ENCODE data around the gene RAB23. TPM values are rescaled to one million over a fixed set of nuclear protein-coding genes. Genes with fewer than 3 reads are reported as not detected.

The RAB23 gene
- total RNA-seq, 4 donors from 2014 or later = 21.7 to 28.5 (median 25.1) TPM

- peak overlapping the region; percentile 59 to 89 (median 67) for H3K4me3 ChIP-seq
- intact Hi-C loops (cut with DNase I; ENCODE audit: low total_unique reads) = loop anchor here (5.0 kb wide), 1 partner anchor 143 kb away; the partner anchor contains the start of gene PRIM2
- H3K36me3 ChIP-seq = peaks cover 0 to under 1% (median 0%) of the 10 kb centered on the region in 4 donors
- peaks cover 0 to 38% (median 3%) of the 10 kb centered on the region in 4 donors for H3K4me1 ChIP-seq
- TF ChIP-seq POLR2AphosphoS5 (IDR thresholded peaks at IDR 0.05) (peak; percentile 56 to 77 (median 61)), CTCF (IDR thresholded peaks at IDR 0.05) (no peak), POLR2A (IDR thresholded peaks at IDR 0.05) (peak; percentile 27), EP300 (IDR thresholded peaks at IDR 0.05; ENCODE audit: low read depth) (no peak)
- no peak for DNase-seq
- H3K9me3 ChIP-seq = no peaks in the 10 kb centered on the region
- in situ Hi-C loops (cut with MboI; ENCODE audit: low pct_ligation_motif_present in 1 of 4, low pct_unique_long_range_greater_than_20kb in 1 of 4, low sequenced_read_pairs in 3 of 4) = no loop called here
- peak overlapping the region; percentile 90 to 94 (median 93) for H3K27ac ChIP-seq
- H3K27me3 ChIP-seq = no peaks in the 10 kb centered on the region
- WGBS, 2 donors (ENCODE audit: low coverage in 1 of 2) = 0 to 55% methylated on average over 1 to 5 of the region's 5 CpGs
Observed at GRCh38 chr6:57173886-57174510, 48.1 kb downstream of the RAB23 start.

GRCh38 chr6:57173056-57173885, 48.8 kb downstream of the RAB23 start:
- Histone ChIP-seq H3K27ac (peak overlapping the region; percentile 90 to 94 (median 93)), H3K4me1 (peaks cover 0 to 31% (median 3%) of the 10 kb centered on the region in 4 donors), H3K9me3 (no peaks in the 10 kb centered on the region), H3K27me3 (no peaks in the 10 kb centered on the region), H3K4me3 (peak overlapping the region; percentile 59 to 89 (median 67)), H3K36me3 (peaks cover 0 to 6% (median 0%) of the 10 kb centered on the region in 4 donors)
- DNase-seq = peak; percentile 17
- in situ Hi-C loops (cut with MboI; ENCODE audit: low pct_ligation_motif_present in 1 of 4, low pct_unique_long_range_greater_than_20kb in 1 of 4, low sequenced_read_pairs in 3 of 4) = no loop called here
- 4 to 7% methylated on average over 9 to 19 of the region's 19 CpGs for WGBS, 2 donors (ENCODE audit: low coverage in 1 of 2)
- no peak for TF ChIP-seq POLR2AphosphoS5 (IDR thresholded peaks at IDR 0.05)
- TF ChIP-seq CTCF (IDR thresholded peaks at IDR 0.05) = no peak
- TF ChIP-seq POLR2A (IDR thresholded peaks at IDR 0.05) = no peak
- no peak for TF ChIP-seq EP300 (IDR thresholded peaks at IDR 0.05; ENCODE audit: low read depth)
- intact Hi-C loops (cut with DNase I; ENCODE audit: low total_unique reads) = loop anchor here (5.0 kb wide), 1 partner anchor 144 kb away; the partner anchor contains the start of gene PRIM2

GRCh38 chr6:57172136-57173055, 49.7 kb downstream of the RAB23 start, which contains the start of gene BAG2:
BAG2 (plus strand) TSS chr6:57172326; CDS start chr6:57172698, 372 bp downstream.
- H3K4me3 ChIP-seq = peak within 1 kb of the TSS; percentile 59 to 89 (median 67)
- peaks cover 0 to 6% (median 0%) of the 10 kb centered on the region in 4 donors for H3K36me3 ChIP-seq
- intact Hi-C loops (cut with DNase I; ENCODE audit: low total_unique reads) = loop anchor here (5.0 kb wide), 1 partner anchor 145 kb away; the partner anchor contains the start of gene PRIM2
- H3K27me3 ChIP-seq = no peaks in the 10 kb centered on the region
- H3K27ac ChIP-seq = peak within 1 kb of the TSS; percentile 90 to 94 (median 93)
- H3K9me3 ChIP-seq = no peaks in the 10 kb centered on the region
- in situ Hi-C loops (cut with MboI; ENCODE audit: low pct_ligation_motif_present in 1 of 4, low pct_unique_long_range_greater_than_20kb in 1 of 4, low sequenced_read_pairs in 3 of 4) = no loop called here
- WGBS, 2 donors (ENCODE audit: low coverage in 1 of 2) = 0 to 1% methylated on average over 2 to 64 of the region's 97 CpGs
- peaks cover 0 to 30% (median 3%) of the 10 kb centered on the region in 4 donors for H3K4me1 ChIP-seq
- DNase-seq = peak; percentile 88
- TF ChIP-seq CTCF (IDR thresholded peaks at IDR 0.05) = peak; percentile 15 to 42 (median 28)
- TF ChIP-seq POLR2A (IDR thresholded peaks at IDR 0.05) = peak; percentile 70
- no peak for TF ChIP-seq EP300 (IDR thresholded peaks at IDR 0.05; ENCODE audit: low read depth)
- peak; percentile 71 to 80 (median 80) for TF ChIP-seq POLR2AphosphoS5 (IDR thresholded peaks at IDR 0.05)
